ENCODE data around the gene SPAG4.

DNA sequence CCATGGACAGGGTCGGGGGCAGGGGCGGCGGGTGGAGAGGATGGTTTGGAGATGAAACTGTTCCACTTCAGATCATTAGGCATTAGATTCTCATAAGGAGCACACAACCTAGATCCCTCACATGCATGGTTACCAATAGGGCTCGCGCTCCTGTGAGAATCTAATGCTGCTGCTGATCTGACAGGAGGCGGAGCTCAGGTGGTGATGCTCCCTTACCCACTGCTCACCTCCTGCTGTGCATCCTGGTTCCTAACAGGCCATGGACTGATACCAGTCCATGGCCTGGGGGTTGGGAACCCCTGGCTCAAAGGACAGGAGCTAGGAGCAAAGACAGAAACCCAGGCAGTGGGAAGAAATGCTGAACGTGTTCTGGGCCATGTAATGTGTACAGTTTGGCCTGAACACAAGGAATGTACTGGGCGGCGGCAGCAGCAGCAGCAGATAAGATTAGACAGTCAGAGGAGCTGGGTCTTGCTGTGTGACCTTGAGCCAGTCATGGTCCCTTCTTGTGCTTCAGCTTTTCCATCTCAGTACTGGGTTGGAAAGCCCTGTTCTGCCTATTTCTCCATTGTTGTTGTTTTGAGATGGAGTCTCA lies 4.7 kb upstream of the SPAG4 start:
- no peak for TF ChIP-seq CTCF (tag by site-specific recombination; IDR thresholded peaks at IDR 0.05)
- TF ChIP-seq ZNF10 (tag by site-specific recombination; IDR thresholded peaks at IDR 0.05): no peak
- TF ChIP-seq ZNF548 (tag by site-specific recombination; IDR thresholded peaks at IDR 0.05): no peak
- TF ChIP-seq ZNF555 (tag by site-specific recombination; conservative IDR thresholded peaks at IDR 0.05): no peak
- TF ChIP-seq PRDM6 (tag by site-specific recombination; IDR thresholded peaks at IDR 0.05): no peak
- TF ChIP-seq ZNF658 (tag by site-specific recombination; IDR thresholded peaks at IDR 0.05): no peak
- TF ChIP-seq GLIS1 (tag by site-specific recombination; IDR thresholded peaks at IDR 0.05): no peak
- TF ChIP-seq ZNF274 (IDR thresholded peaks at IDR 0.05; ENCODE audit: low read length): no peak
- no peak for TF ChIP-seq ZNF274 (tag by site-specific recombination; IDR thresholded peaks at IDR 0.05; ENCODE audit: borderline replicate concordance)
- no peak for TF ChIP-seq ZNF629 (tag by site-specific recombination; IDR thresholded peaks at IDR 0.05)
- TF ChIP-seq KLF7 (tag by site-specific recombination; IDR thresholded peaks at IDR 0.05; ENCODE audit: borderline replicate concordance): no peak
- TF ChIP-seq, protein P1, sequence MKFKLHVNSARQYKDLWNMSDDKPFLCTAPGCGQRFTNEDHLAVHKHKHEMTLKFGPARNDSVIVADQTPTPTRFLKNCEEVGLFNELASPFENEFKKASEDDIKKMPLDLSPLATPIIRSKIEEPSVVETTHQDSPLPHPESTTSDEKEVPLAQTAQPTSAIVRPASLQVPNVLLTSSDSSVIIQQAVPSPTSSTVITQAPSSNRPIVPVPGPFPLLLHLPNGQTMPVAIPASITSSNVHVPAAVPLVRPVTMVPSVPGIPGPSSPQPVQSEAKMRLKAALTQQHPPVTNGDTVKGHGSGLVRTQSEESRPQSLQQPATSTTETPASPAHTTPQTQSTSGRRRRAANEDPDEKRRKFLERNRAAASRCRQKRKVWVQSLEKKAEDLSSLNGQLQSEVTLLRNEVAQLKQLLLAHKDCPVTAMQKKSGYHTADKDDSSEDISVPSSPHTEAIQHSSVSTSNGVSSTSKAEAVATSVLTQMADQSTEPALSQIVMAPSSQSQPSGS (tag by site-specific recombination; IDR thresholded peaks at IDR 0.05; ENCODE audit: low read depth): no peak
- TF ChIP-seq ZNF830 (tag by site-specific recombination; IDR thresholded peaks at IDR 0.05; ENCODE audit: low read depth): no peak
- TF ChIP-seq, protein P2, sequence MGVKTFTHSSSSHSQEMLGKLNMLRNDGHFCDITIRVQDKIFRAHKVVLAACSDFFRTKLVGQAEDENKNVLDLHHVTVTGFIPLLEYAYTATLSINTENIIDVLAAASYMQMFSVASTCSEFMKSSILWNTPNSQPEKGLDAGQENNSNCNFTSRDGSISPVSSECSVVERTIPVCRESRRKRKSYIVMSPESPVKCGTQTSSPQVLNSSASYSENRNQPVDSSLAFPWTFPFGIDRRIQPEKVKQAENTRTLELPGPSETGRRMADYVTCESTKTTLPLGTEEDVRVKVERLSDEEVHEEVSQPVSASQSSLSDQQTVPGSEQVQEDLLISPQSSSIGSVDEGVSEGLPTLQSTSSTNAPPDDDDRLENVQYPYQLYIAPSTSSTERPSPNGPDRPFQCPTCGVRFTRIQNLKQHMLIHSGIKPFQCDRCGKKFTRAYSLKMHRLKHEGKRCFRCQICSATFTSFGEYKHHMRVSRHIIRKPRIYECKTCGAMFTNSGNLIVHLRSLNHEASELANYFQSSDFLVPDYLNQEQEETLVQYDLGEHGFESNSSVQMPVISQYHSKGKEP (tag by site-specific recombination; IDR thresholded peaks at IDR 0.05): no peak
